T-helper 17 cell (primary cell): ENCODE results near the gene TBX1. TPM values are rescaled to one million over a fixed set of nuclear protein-coding genes. Genes with fewer than 3 reads are reported as not detected.

Experiments
- total RNA-seq, 4 donors: library from RNA in 2 of 4; stranded (reverse) in 2 of 4; gene quantifications; one replicate each; pipeline ENCODE4 v1.2.3 and lab custom pipeline; 2022 to 2026

The TBX1 gene
- total RNA-seq, 2 donors from 2014 or later, result not detected

Other genes with a start within 250 kb of the TBX1 start
- gene CLDN5, start 236.4 kb upstream of the TBX1 start, total RNA-seq, result 10 to 100 TPM in 1 of 2 donors, under 1 TPM in 1; 0.87 to 20.0 TPM
- 10 to 100 TPM in 1 of 2 donors, 1 to 10 TPM in 1; 2.8 to 54.7 TPM for gene SEPTIN5, start 46.3 kb upstream of the TBX1 start, total RNA-seq
- gene GP1BB, start 37.2 kb upstream of the TBX1 start, total RNA-seq, result 100 to 1,000 TPM in 1 of 2 donors, 1 to 10 TPM in 1; 3.5 to 113 TPM
- gene GNB1L, start 94.1 kb downstream of the TBX1 start, total RNA-seq, result 1 to 10 TPM; 5.0 to 6.2 TPM
- 10 to 100 TPM; 12.4 to 13.1 TPM for gene RTL10, start 94.1 kb downstream of the TBX1 start, total RNA-seq
- gene COMT, start 181.0 kb downstream of the TBX1 start, total RNA-seq, result 10 to 100 TPM; 28.2 to 37.3 TPM
- gene TXNRD2, start 181.0 kb downstream of the TBX1 start, total RNA-seq, result 10 to 100 TPM; 16.8 to 25.6 TPM